Measurements from ENCODE around the gene RPL14.

RPL14 gene

DNA sequence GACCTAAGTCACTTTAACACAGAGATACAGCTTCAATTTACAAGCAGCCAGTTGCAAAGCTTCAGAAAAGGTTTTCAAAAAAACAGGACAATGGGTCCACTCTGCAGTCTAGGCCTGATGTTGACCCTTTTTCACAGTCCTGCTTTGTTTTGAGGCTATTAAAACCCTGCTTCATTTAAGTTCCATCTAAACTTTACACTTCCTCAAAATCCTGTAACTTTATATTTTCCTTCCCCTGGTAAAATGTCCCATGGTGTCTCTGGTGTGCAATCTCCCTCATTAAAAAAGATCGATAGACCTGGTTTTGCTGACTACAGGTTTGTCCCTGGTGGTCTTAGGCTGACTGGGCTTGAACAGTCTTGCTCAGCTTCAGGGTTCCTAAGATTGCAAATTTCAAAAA lies 5.1 kb upstream of the RPL14 start:
- H3K14ac ChIP-seq (ENCODE audit: low read length): no peak overlapping the region

DNA sequence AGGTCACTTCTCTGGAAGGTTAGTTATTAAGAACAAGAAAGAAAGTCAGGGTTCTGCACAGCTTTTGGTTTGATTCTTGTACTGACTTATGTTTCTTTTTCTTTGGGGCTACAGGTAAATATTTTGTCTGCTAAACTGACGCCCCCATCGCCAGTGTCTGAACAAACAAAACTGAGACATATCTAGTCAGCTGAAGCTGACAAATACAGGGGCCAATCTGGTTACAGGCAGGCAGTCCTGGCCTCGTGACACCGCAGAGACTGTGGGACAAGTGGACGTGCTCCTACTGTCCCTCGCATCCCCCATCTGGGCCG lies 4.6 kb upstream of the RPL14 start:
- no peak overlapping the region for H2BK12ac ChIP-seq (ENCODE audit: low read length)

More for the DNA sequence above, 5.1 kb upstream of the RPL14 start:
- Histone ChIP-seq H3K9me3 (replicated peaks in 1 of 2; ENCODE audit: control insufficient read depth in 2 of 2, insufficient read depth in 1 of 2, low read depth in 1 of 2, low read length in 2 of 2) (no peaks in the 10 kb centered on the region), H3K4me3 (ENCODE audit: low read length in 2 of 2) (peak overlapping the region in 1 of 2 donors; percentile 73), H2AFZ (ENCODE audit: low read length) (peak overlapping the region; percentile 94), H3K23ac (ENCODE audit: low read depth, low read length, poor library complexity) (no peak overlapping the region), H4K8ac (ENCODE audit: low read depth, low read length) (no peak overlapping the region), H3K4me1 (ENCODE audit: control insufficient read depth in 2 of 2, insufficient read depth in 1 of 2, low read depth in 1 of 2, low read length in 2 of 2) (peaks cover 0 to 5% of the 10 kb centered on the region in 2 donors), H2BK120ac (ENCODE audit: low read depth, low read length) (no peak overlapping the region), H3K18ac (ENCODE audit: low read length) (no peak overlapping the region), H3K36me3 (replicated peaks in 1 of 2; ENCODE audit: control insufficient read depth in 2 of 2, insufficient read depth in 2 of 2, low read length in 2 of 2) (no peaks in the 10 kb centered on the region), H3K4me2 (ENCODE audit: insufficient read depth, low read length, poor library complexity, severe bottlenecking) (no peak overlapping the region), H4K91ac (ENCODE audit: low read depth, low read length, poor library complexity) (no peak overlapping the region), H3K79me1 (ENCODE audit: low read depth, low read length) (no peaks in the 10 kb centered on the region), H3K9ac (ENCODE audit: low read depth, low read length, poor library complexity) (no peak overlapping the region), H2BK15ac (ENCODE audit: low read length) (no peak overlapping the region), H3K27ac (replicated peaks; ENCODE audit: low read length) (no peak overlapping the region), H2BK12ac (ENCODE audit: low read length) (no peak overlapping the region), H3K4ac (ENCODE audit: low read length) (no peak overlapping the region), H2BK5ac (ENCODE audit: low read length) (no peak overlapping the region), H3K27me3 (ENCODE audit: control insufficient read depth in 3 of 3, insufficient read depth in 3 of 3, low read depth in 1 of 3, low read length in 3 of 3) (no peaks in the 10 kb centered on the region), H2AK5ac (ENCODE audit: low read depth, low read length) (no peak overlapping the region)
- no CpG with 5 or more reads among the region's 1 CpG for WGBS, 2 donors (ENCODE audit: extremely low coverage in 2 of 2, insufficient read length in 2 of 2, insufficient replicate concordance in 1 of 2)
- DNase-seq (ENCODE audit: low spot score): no peak

GRCh38 chr3:40452876-40453730 lies 4.0 kb upstream of the RPL14 start:
- H3K4ac ChIP-seq (ENCODE audit: low read length): no peak overlapping the region
- H3K36me3 ChIP-seq (replicated peaks in 1 of 2; ENCODE audit: control insufficient read depth in 2 of 2, insufficient read depth in 2 of 2, low read length in 2 of 2): peaks cover 0 to 4% of the 10 kb centered on the region in 2 donors
- peak overlapping the region; percentile 94 for H2AFZ ChIP-seq (ENCODE audit: low read length)
- WGBS, 2 donors (ENCODE audit: extremely low coverage in 2 of 2, insufficient read length in 2 of 2, insufficient replicate concordance in 1 of 2): no CpG with 5 or more reads among the region's 41 CpGs
- no peak overlapping the region for H2BK120ac ChIP-seq (ENCODE audit: low read depth, low read length)
- H3K4me2 ChIP-seq (ENCODE audit: insufficient read depth, low read length, poor library complexity, severe bottlenecking): peak overlapping the region; percentile 81
- H3K9me3 ChIP-seq (replicated peaks in 1 of 2; ENCODE audit: control insufficient read depth in 2 of 2, insufficient read depth in 1 of 2, low read depth in 1 of 2, low read length in 2 of 2): no peaks in the 10 kb centered on the region
- peak overlapping the region; percentile 87 for H3K9ac ChIP-seq (ENCODE audit: low read depth, low read length, poor library complexity)
- H3K4me3 ChIP-seq (ENCODE audit: low read length in 2 of 2): peak overlapping the region; percentile 73 to 95
- no peak overlapping the region for H2BK12ac ChIP-seq (ENCODE audit: low read length)
- peak overlapping the region; percentile 78 for H3K14ac ChIP-seq (ENCODE audit: low read length)
- no peaks in the 10 kb centered on the region for H3K27me3 ChIP-seq (ENCODE audit: control insufficient read depth in 3 of 3, insufficient read depth in 3 of 3, low read depth in 1 of 3, low read length in 3 of 3)
- H3K27ac ChIP-seq (replicated peaks; ENCODE audit: low read length): peak overlapping the region; percentile 71
- no peak overlapping the region for H2BK5ac ChIP-seq (ENCODE audit: low read length)
- peak overlapping the region; percentile 73 for H3K18ac ChIP-seq (ENCODE audit: low read length)
- no peak overlapping the region for H2AK5ac ChIP-seq (ENCODE audit: low read depth, low read length)
- peak; percentile 95 for DNase-seq (ENCODE audit: low spot score)
- H3K23ac ChIP-seq (ENCODE audit: low read depth, low read length, poor library complexity): peak overlapping the region; percentile 71
- H3K79me1 ChIP-seq (ENCODE audit: low read depth, low read length): no peaks in the 10 kb centered on the region
- H2BK15ac ChIP-seq (ENCODE audit: low read length): peak overlapping the region; percentile 68
- peak overlapping the region; percentile 43 for H4K8ac ChIP-seq (ENCODE audit: low read depth, low read length)
- H3K4me1 ChIP-seq (ENCODE audit: control insufficient read depth in 2 of 2, insufficient read depth in 1 of 2, low read depth in 1 of 2, low read length in 2 of 2): peaks cover 1 to 5% of the 10 kb centered on the region in 2 donors
- no peak overlapping the region for H4K91ac ChIP-seq (ENCODE audit: low read depth, low read length, poor library complexity)

More for the DNA sequence above, 4.6 kb upstream of the RPL14 start:
- Histone ChIP-seq H3K27me3 (ENCODE audit: control insufficient read depth in 3 of 3, insufficient read depth in 3 of 3, low read depth in 1 of 3, low read length in 3 of 3) (no peaks in the 10 kb centered on the region), H3K79me1 (ENCODE audit: low read depth, low read length) (no peaks in the 10 kb centered on the region), H3K9me3 (replicated peaks in 1 of 2; ENCODE audit: control insufficient read depth in 2 of 2, insufficient read depth in 1 of 2, low read depth in 1 of 2, low read length in 2 of 2) (no peaks in the 10 kb centered on the region), H3K36me3 (replicated peaks in 1 of 2; ENCODE audit: control insufficient read depth in 2 of 2, insufficient read depth in 2 of 2, low read length in 2 of 2) (no peaks in the 10 kb centered on the region), H3K9ac (ENCODE audit: low read depth, low read length, poor library complexity) (peak overlapping the region; percentile 87), H3K23ac (ENCODE audit: low read depth, low read length, poor library complexity) (peak overlapping the region; percentile 71), H3K4ac (ENCODE audit: low read length) (no peak overlapping the region), H2BK5ac (ENCODE audit: low read length) (no peak overlapping the region), H4K8ac (ENCODE audit: low read depth, low read length) (peak overlapping the region; percentile 43), H2AFZ (ENCODE audit: low read length) (peak overlapping the region; percentile 94), H3K4me2 (ENCODE audit: insufficient read depth, low read length, poor library complexity, severe bottlenecking) (peak overlapping the region; percentile 63), H3K4me3 (ENCODE audit: low read length in 2 of 2) (peak overlapping the region; percentile 73 to 95), H3K18ac (ENCODE audit: low read length) (peak overlapping the region; percentile 73), H3K14ac (ENCODE audit: low read length) (peak overlapping the region; percentile 78), H3K27ac (replicated peaks; ENCODE audit: low read length) (peak overlapping the region; percentile 71), H2AK5ac (ENCODE audit: low read depth, low read length) (no peak overlapping the region), H2BK120ac (ENCODE audit: low read depth, low read length) (no peak overlapping the region), H2BK15ac (ENCODE audit: low read length) (peak overlapping the region; percentile 68), H3K4me1 (ENCODE audit: control insufficient read depth in 2 of 2, insufficient read depth in 1 of 2, low read depth in 1 of 2, low read length in 2 of 2) (peaks cover 0 to 5% of the 10 kb centered on the region in 2 donors), H4K91ac (ENCODE audit: low read depth, low read length, poor library complexity) (no peak overlapping the region)
- DNase-seq (ENCODE audit: low spot score): no peak
- WGBS, 2 donors (ENCODE audit: extremely low coverage in 2 of 2, insufficient read length in 2 of 2, insufficient replicate concordance in 1 of 2): no CpG with 5 or more reads among the region's 7 CpGs

GRCh38 chr3:40453933-40454332 lies 3.2 kb upstream of the RPL14 start:
- Histone ChIP-seq H3K4me1 (ENCODE audit: control insufficient read depth in 2 of 2, insufficient read depth in 1 of 2, low read depth in 1 of 2, low read length in 2 of 2) (peaks cover 6 to 9% of the 10 kb centered on the region in 2 donors), H2BK12ac (ENCODE audit: low read length) (no peak overlapping the region), H2BK120ac (ENCODE audit: low read depth, low read length) (no peak overlapping the region), H4K91ac (ENCODE audit: low read depth, low read length, poor library complexity) (no peak overlapping the region), H3K4me2 (ENCODE audit: insufficient read depth, low read length, poor library complexity, severe bottlenecking) (no peak overlapping the region), H3K36me3 (replicated peaks in 1 of 2; ENCODE audit: control insufficient read depth in 2 of 2, insufficient read depth in 2 of 2, low read length in 2 of 2) (peaks cover 5 to 12% of the 10 kb centered on the region in 2 donors), H3K27ac (replicated peaks; ENCODE audit: low read length) (no peak overlapping the region), H3K4ac (ENCODE audit: low read length) (no peak overlapping the region), H3K4me3 (ENCODE audit: low read length in 2 of 2) (peak overlapping the region in 1 of 2 donors; percentile 73), H3K18ac (ENCODE audit: low read length) (no peak overlapping the region), H3K9ac (ENCODE audit: low read depth, low read length, poor library complexity) (no peak overlapping the region), H2BK5ac (ENCODE audit: low read length) (no peak overlapping the region), H3K27me3 (ENCODE audit: control insufficient read depth in 3 of 3, insufficient read depth in 3 of 3, low read depth in 1 of 3, low read length in 3 of 3) (no peaks in the 10 kb centered on the region), H3K9me3 (replicated peaks in 1 of 2; ENCODE audit: control insufficient read depth in 2 of 2, insufficient read depth in 1 of 2, low read depth in 1 of 2, low read length in 2 of 2) (no peaks in the 10 kb centered on the region), H3K79me1 (ENCODE audit: low read depth, low read length) (no peaks in the 10 kb centered on the region), H3K23ac (ENCODE audit: low read depth, low read length, poor library complexity) (no peak overlapping the region), H2AK5ac (ENCODE audit: low read depth, low read length) (no peak overlapping the region), H4K8ac (ENCODE audit: low read depth, low read length) (no peak overlapping the region), H2BK15ac (ENCODE audit: low read length) (no peak overlapping the region), H3K14ac (ENCODE audit: low read length) (no peak overlapping the region), H2AFZ (ENCODE audit: low read length) (peak overlapping the region; percentile 94)
- WGBS, 2 donors (ENCODE audit: extremely low coverage in 2 of 2, insufficient read length in 2 of 2, insufficient replicate concordance in 1 of 2): no CpG with 5 or more reads among the region's 6 CpGs
- DNase-seq (ENCODE audit: low spot score): no peak

All from neuronal stem cell (in vitro differentiated cells).